Adrenal gland (tissue), 5 donors: ENCODE measurements around the gene STT3B.

Experiments used
- CTCF ChIP-seq, 6 experiments: fragments of 450-650 bp in 4 of 6; fragments of 200-600 bp in 2 of 6; sonication (generic) in 1 of 6; IDR thresholded peaks; 1 replicate in 5 of 6; 2 replicates in 1 of 6; pipeline versions ENCODE4 v1.5.1 to v1.8.0; 2016 to 2021; ENCODE audit warnings: antibody characterized with exemption in 6 of 6, mild to moderate bottlenecking in 2 of 6, moderate library complexity in 1 of 6
- POLR2A ChIP-seq, 2 donors: fragments of 450-650 bp; IDR thresholded peaks; one replicate each; pipeline ENCODE4 v1.6.1; 2017; ENCODE audit warnings: antibody characterized with exemption in 2 of 2, mild to moderate bottlenecking in 2 of 2, moderate library complexity in 1 of 2
- donor health status: DM: no; HTN: no; CAD: no.

DNA sequence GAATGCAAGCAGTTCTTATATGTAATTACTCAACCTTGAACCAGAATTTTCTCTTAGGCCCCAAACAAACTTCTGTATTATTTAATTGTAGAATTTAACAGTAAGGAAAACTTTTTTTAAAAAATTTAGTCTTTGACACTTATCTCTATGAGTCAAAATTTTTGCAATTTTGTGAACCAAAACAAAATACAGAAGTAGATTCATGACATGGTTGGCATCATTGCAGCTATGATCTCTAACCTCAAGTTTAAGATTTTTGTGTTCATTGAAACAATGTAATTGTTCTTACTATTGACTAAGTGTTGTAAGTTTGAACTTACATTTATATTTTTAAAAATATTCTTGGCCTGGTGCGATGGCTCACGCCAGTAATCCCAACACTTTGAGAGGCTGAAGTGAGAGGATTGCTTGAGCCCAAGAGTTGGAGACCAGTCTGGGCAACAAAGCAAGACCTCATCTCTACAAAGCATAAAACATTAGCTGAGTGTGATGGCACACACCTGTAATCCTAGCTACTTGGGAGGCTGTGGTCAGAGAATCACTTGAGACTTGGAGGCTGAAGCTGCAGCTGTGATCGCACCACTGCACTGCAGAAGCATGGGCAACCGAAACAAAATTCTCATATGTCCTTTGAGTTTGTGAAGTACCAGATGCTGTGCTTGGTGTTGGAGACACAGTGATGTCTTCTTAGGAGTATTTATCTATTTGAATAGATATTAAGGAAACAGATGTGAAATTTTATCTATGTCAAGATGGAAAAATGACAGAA, 39.7 kb downstream of the STT3B start:
- TF ChIP-seq CTCF (IDR thresholded peaks at IDR 0.05) (no peak), POLR2A (IDR thresholded peaks at IDR 0.05) (no peak)
